ENCODE results near the gene ARFRP1.

ARFRP1 gene

GRCh38 chr20:63743210-63743970, 35.6 kb upstream of the ARFRP1 start:
- no peak for DNase-seq

- DNase-seq, result no peak
Measured at GRCh38 chr20:63742381-63743024, 34.7 kb upstream of the ARFRP1 start.

- no peak for DNase-seq
Measured at GRCh38 chr20:63741676-63742380, 34.1 kb upstream of the ARFRP1 start.

GRCh38 chr20:63741354-63741675, 33.5 kb upstream of the ARFRP1 start:
- no peak for DNase-seq

GRCh38 chr20:63740627-63741353, 33.0 kb upstream of the ARFRP1 start:
- DNase-seq, result peak; percentile 90

- peak; percentile 78 for DNase-seq
Measured at GRCh38 chr20:63740070-63740626, 32.4 kb upstream of the ARFRP1 start.

GRCh38 chr20:63739130-63740069, 31.6 kb upstream of the ARFRP1 start, which contains the start of gene SLC2A4RG:
Gene SLC2A4RG (plus strand): TSS chr20:63739776. CDS start chr20:63739913, 137 bp downstream.
- peak; percentile 94 for DNase-seq

- peak; percentile 88 for DNase-seq
Measured at GRCh38 chr20:63738687-63739129, 30.9 kb upstream of the ARFRP1 start.

GRCh38 chr20:63737945-63738686, 30.3 kb upstream of the ARFRP1 start:
- DNase-seq, result peak; percentile 72

GRCh38 chr20:63737695-63737944, 29.8 kb upstream of the ARFRP1 start:
- no peak for DNase-seq

- peak; percentile 77 for DNase-seq
Measured at GRCh38 chr20:63736893-63737694, 29.3 kb upstream of the ARFRP1 start.

GRCh38 chr20:63735859-63736718, 28.3 kb upstream of the ARFRP1 start, which contains the start of gene LIME1:
Gene LIME1 (plus strand): TSS chr20:63736664. CDS start chr20:63737550, 886 bp downstream.
- no peak for DNase-seq

- DNase-seq, result no peak
Measured at GRCh38 chr20:63734946-63735858, 27.4 kb upstream of the ARFRP1 start.

- no peak for DNase-seq
Measured at GRCh38 chr20:63734111-63734945, 26.6 kb upstream of the ARFRP1 start.

GRCh38 chr20:63733579-63734081, 25.9 kb upstream of the ARFRP1 start:
- no peak for DNase-seq

GRCh38 chr20:63733117-63733516, 25.3 kb upstream of the ARFRP1 start:
- DNase-seq, result no peak

All from DMS53 (cell line).